GM12891 (cell line): Measurements from ENCODE around the gene CPNE1.

Source experiments
- DNase-seq: peaks from one replicate; pipeline ENCODE4 v3.0.0; 2011; ENCODE audit warnings: low spot score; ENCODE audit not compliant: insufficient read length
- FAIRE-seq: peaks from 2 replicates; lab custom pipeline; 2011; peaks lifted over from hg19 to GRCh38; lab: Jason Lieb, UNC
- PAX5 ChIP-seq: IDR thresholded peaks from 2 replicates; pipeline ENCODE4 v1.6.1; 2011; ENCODE audit warnings: low read length, moderate library complexity, mild to moderate bottlenecking; ENCODE audit not compliant: insufficient read depth, severe bottlenecking
- POLR2A ChIP-seq: IDR thresholded peaks from 2 replicates; pipeline ENCODE4 v1.6.1; 2011; ENCODE audit warnings: low read depth, low read length, control low read depth
- POLR2AphosphoS5 ChIP-seq: IDR thresholded peaks from 2 replicates; pipeline ENCODE4 v1.6.1; 2011; ENCODE audit warnings: low read depth, low read length, control low read depth
- POU2F2 ChIP-seq: IDR thresholded peaks from 2 replicates; pipeline ENCODE4 v1.6.1; 2011; ENCODE audit warnings: low read depth, mild to moderate bottlenecking, control low read depth, low read length, moderate library complexity
- SPI1 ChIP-seq: IDR thresholded peaks from 2 replicates; pipeline ENCODE4 v1.6.1; 2011; ENCODE audit warnings: low read depth, low read length, control low read depth
- TAF1 ChIP-seq: IDR thresholded peaks from 2 replicates; pipeline ENCODE4 v1.6.1; 2011; ENCODE audit warnings: low read depth, low read length, control low read depth

CPNE1 gene

DNA sequence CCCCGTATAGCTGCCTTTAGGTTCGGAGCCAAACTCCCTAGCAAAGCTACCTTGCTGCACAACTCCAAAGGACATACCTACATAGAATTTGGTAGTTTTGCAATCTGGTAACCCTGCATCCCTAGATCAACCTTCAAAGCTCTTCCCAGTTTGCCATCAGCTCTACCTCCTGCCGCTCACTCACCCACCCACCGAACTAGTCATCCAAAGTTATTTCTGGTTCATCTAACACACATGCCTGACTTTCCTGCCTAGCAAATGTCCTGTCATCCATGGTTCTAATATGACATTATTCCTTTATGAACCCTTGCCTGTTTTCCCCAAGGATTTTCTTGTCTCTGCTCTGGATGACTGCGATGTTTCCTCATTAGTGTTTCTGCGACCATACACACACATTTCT is 27.4 kb downstream of the CPNE1 start:
- no peak for TF ChIP-seq POLR2A
- TF ChIP-seq POLR2AphosphoS5 = no peak
- TF ChIP-seq TAF1 = no peak
- TF ChIP-seq POU2F2 = no peak
- no peak for TF ChIP-seq PAX5
- TF ChIP-seq SPI1 = no peak
- no peak for FAIRE-seq
- DNase-seq = no peak

DNA sequence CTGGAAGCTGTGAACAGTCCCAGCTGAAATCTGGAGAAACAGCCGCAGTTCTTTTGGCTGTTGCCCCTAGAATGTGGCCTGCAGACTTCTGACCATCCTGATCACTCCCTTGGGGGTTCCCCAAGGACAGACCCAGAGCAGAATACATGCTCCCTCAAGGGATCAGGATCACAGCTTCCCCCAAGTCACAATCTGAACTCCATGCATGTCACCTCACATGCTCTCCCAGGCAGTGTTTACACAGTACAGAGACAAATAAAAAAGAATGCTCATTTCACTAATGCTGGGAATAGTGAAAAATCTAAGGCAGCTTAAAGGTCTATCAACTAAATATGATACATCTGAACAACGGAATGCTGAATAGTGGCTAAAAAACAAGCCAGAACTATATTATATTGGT is 28.6 kb downstream of the CPNE1 start:
- no peak for FAIRE-seq
- TF ChIP-seq SPI1 = no peak
- no peak for TF ChIP-seq POLR2A
- no peak for TF ChIP-seq TAF1
- no peak for TF ChIP-seq PAX5
- no peak for TF ChIP-seq POLR2AphosphoS5
- TF ChIP-seq POU2F2 = no peak
- DNase-seq = no peak

DNA sequence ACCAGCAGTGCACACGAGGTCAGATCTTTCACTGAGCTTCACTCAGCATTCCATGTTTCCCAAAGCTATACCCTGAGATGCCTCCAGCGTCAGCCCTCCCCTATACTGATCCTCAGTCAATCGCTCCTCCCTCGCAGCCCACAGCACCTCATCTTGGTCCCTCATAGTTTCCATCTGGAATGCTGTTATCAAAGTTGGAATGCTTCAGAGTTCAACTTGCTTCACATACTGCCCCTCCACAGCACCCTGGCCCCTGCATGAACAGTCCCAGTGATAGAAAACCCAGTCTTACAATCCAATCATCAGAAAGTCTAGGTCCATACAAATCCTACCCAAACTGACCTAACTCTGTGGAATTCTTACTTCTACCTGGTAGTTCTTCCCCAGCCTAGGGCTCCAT is 29.0 kb downstream of the CPNE1 start:
- TF ChIP-seq PAX5 = no peak
- no peak for TF ChIP-seq POLR2A
- no peak for TF ChIP-seq POLR2AphosphoS5
- TF ChIP-seq SPI1 = no peak
- TF ChIP-seq POU2F2 = no peak
- no peak for TF ChIP-seq TAF1
- FAIRE-seq (no peak), DNase-seq (no peak)

DNA sequence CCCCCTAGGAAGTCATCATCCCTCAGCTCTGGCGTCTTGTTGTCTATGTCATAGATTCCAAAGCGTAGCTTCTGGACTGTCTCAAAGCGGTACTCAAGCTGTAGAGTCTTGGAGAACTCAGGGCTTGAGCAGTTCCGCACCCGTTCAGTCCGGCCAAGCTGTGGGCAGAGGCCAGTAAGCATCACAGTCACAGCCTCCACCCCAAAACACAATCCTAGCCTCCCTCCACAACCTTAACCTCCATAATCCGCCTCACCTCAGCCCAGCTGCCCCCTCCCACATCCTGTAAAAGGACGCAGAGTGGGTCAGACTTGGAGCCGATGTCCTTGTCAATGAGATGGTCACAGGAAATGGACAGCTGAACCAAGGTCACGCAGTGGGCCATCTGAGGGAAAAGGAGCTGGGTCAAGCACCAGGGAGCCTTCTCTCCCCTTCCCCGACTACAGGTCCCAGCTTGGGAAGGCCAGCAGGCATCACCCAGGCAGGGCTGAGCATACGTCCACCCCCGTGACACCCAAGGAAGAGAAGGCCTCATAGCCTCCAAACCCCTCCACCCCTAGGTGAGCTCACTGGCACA is 32.1 kb downstream of the CPNE1 start:
- no peak for FAIRE-seq
- DNase-seq = no peak
- TF ChIP-seq POLR2A = no peak
- no peak for TF ChIP-seq POU2F2
- no peak for TF ChIP-seq SPI1
- TF ChIP-seq PAX5 = no peak

DNA sequence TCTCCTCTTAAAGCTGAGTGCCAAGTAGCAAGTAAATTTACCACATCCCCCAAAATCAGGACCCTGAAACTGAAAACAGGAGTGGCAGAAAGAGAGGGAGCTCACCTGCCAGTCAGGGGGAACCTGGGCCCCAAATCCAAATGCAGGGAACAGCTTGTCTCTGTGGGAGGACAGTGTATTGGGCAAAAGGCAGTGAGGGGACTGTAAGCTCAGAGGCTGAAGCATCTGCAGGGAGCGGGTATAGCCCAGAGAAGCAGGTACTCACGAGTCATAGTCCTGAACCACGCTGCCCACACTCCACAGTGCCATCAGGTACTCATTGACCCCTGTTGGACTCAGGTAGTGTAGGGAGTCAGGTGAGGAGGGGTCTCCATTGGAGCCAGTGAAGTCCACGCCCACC is 34.1 kb downstream of the CPNE1 start:
- no peak for TF ChIP-seq PAX5
- TF ChIP-seq POLR2A = no peak
- TF ChIP-seq SPI1 = no peak
- TF ChIP-seq POLR2AphosphoS5 = no peak
- TF ChIP-seq TAF1 = no peak
- TF ChIP-seq POU2F2 = no peak
- DNase-seq (no peak), FAIRE-seq (no peak)

DNA sequence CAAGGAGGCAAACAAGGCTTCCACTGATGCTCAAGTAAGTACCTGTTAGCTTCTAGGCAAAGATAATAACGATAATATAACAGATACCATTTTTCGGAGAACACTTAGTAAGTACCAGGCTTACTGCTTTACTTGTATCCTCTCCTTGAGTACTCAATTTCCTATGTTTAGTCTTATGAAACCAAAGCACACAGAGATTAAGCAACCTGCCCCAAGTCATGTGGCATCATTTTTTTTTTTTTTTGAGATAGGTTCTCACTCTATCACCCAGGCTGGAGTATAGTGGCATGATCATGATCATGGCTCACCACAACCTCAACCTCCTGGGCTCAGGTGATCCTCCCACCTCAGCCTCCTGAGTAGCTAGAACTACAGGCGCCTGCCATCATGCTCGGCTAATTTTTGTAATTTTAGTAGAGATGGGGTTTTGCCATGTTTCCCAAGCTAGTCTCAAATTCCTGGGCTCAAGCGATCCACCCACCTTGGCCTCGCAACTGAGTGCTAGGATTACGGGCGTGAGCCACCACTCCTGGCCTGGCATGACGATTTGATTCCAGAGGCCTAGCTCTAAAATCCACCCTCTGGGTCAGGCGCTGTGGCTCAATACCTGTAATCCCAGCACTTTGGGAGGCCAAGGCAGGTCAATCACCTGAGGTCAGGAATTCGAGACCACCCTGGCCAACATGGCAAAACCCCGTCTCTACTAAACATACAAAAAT is 35.1 kb downstream of the CPNE1 start:
- DNase-seq (no peak), FAIRE-seq (no peak)
- TF ChIP-seq POU2F2 (no peak), PAX5 (no peak), POLR2A (no peak), POLR2AphosphoS5 (no peak), SPI1 (no peak), TAF1 (no peak)

DNA sequence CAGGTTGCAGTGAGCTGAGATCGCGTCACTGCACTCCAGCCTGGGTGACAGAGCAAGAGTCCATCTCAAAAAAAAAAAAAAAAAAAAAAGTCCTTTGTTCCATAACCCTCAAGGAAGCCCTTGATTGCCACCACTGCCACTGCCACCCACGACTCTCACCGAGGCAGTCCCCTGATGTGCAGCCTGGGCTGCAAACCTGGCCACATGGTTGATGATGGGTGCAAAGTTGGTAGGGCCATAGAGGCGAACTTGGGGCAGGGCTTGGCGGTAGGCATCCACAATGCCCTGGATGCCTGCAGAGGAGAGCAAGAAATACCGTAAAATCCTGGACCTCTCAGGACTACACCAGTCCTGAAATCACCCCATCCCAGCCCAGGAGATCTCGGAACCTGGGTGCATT is 37.6 kb downstream of the CPNE1 start:
- DNase-seq (no peak), FAIRE-seq (no peak)
- TF ChIP-seq TAF1 = no peak
- no peak for TF ChIP-seq POLR2A
- no peak for TF ChIP-seq PAX5
- TF ChIP-seq POLR2AphosphoS5 = no peak
- no peak for TF ChIP-seq SPI1
- no peak for TF ChIP-seq POU2F2

DNA sequence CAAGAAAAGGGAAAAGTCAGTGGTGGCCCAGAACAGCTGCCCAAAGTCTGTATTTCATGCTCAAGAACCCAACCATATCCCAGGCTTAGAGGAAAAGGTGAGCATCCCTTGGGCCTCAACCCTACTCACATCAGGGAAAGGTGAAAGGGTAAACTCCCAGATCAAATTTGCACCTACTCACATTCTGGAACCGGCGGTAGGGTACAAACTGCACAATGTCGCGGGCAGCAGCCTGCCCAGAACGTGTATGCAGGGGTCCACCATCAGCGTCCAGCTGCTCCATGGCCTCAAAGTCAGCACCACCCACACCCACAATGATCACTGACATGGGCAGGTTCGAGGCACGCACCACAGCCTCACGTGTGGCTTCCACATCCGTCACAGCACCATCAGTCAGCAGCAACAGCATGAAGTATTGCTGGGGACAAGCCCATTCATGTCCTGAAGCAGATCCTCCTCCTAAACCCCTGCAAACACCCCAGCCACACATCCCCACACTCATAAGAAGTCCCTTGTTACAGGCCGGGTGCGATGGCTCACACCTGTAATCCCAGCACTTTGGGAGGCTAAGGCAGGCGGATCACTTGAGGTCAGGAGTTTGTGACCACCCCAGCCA is 38.2 kb downstream of the CPNE1 start:
- FAIRE-seq (no peak), DNase-seq (no peak)
- no peak for TF ChIP-seq POLR2A
- TF ChIP-seq SPI1 = no peak
- TF ChIP-seq PAX5 = no peak
- TF ChIP-seq POLR2AphosphoS5 = no peak
- no peak for TF ChIP-seq POU2F2
- no peak for TF ChIP-seq TAF1

DNA sequence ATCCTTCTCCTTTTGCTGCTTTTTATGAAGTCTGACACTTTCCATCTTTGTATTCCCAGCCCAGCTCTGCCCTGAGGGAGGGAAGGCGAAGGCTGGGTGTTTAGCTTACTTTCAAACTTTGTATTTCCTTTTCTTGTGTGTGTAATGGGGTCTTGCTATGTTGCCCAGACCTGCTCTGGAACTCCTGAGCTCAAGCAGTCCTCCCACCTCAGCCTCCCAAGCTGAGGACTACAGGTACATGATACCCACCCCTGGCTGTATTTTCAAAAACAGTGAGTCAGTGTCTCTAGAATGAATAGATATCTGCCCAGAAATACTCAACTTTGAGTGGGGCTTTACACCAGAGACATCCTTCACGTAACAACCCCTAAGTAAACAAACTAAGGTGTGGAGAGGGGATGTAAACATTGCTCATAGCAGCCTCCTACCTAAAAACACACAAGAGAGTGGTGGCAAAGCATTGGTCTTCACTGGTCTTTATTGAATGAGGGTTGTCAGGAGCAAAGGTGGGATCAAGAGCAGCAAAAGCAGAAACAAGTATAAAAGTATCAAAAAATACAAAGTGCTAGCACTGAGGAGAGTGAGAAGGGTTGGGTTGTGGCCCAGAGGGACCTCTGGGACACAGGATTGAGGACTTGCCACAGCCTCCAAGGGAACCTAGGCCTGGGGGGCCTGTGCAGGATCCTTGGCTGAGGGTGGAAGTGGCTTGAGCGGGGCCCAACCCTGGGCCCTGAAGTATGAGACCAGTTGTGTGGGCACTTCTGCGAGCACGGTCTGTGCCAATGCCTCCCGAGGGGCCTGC is 38.9 kb downstream of the CPNE1 start:
- no peak for TF ChIP-seq POU2F2
- FAIRE-seq (no peak), DNase-seq (no peak)
